ENCODE data around the gene AOAH.
A peak's percentile ranks its signal among the peaks of the same experiment; 100 is the strongest.
"Not testable (repeated sequence)": the region's sequence is repeated elsewhere in the genome, so short reads cannot be mapped to it uniquely, and the experiment has no call there.

The AOAH gene

DNA sequence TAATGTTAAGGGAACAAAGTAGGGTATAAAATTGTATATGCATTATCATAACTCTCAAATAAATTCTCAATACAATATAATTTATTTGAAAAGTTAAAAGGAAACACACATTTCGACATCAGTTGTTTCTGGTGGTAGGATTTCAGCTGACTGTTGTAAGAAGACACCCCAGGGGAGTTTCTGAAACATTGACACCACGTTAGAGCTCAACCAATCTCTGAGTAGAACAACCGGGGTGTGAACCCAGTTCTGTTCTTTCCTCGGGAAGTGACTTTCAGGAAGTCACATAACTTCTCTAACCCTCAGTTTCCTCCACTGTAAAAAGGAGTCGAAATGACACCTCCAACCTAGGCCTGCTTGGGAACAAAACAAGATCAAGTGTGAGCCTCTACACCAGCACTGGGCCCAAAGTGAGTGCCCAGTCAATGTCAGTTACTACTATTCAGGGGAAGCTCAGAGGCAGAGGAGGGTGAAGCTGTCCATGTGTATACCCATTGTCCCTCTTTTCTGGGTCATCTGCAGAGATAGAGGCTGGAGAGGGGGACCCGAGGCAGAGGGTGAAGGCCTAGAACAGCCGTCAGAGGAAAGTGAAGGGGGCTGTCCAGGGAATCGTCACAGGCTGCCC lies 67.1 kb downstream of the AOAH start:
- no peak for DNase-seq (ENCODE audit: low spot score)

DNA sequence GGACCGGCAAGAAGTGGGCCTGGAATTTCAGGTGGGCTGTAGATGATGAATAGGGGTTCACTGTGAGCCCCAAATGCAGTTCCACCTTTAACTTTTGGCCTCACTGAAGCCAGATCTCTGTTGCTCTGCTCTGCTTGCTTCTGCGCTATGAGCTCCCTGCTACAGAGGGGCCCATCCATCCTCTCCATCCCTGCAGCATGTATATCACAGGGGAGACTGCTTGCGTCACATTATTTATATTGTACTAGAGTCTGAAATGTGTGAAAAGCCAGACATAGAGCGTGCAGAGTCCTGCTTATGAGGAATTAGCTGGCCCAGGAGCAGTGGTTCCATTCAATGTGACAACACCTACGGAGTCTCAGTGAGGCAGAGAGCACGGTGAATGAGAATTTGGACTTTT lies 69.9 kb downstream of the AOAH start:
- DNase-seq (ENCODE audit: low spot score) = no peak

DNA sequence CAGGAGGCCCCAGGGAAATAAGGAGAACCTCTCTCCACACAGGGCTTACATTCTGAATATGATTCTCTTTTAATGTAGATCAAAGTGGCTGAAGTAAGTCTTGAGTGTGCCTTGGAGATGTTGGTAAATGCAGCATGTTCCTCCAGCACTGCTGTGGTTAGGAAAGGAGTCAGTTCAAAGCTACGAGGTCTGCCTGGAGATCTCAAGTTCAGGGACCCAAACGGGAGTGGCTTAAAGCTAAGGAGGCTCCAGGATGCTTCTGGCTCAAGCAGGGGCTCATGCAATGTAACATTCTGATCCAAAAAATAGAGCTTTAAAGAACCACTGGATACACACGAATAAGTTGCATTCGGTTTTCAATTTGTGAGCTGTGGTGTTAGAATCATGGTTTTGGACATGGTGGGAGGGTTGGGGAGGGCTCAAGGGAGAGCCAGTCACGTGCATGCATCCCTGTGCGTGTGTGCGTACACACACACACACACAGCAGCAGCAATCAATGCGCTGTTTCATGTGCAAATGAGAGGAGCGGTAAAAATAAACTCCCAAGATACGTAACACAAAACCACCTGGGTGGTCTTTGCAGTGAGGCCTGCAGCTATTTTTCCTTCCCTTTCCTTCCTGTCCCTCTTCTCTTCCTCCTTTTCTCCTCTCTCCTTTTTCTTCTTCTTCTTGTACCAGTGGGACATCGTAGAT lies 70.5 kb downstream of the AOAH start:
- DNase-seq (ENCODE audit: low spot score) = no peak

DNA sequence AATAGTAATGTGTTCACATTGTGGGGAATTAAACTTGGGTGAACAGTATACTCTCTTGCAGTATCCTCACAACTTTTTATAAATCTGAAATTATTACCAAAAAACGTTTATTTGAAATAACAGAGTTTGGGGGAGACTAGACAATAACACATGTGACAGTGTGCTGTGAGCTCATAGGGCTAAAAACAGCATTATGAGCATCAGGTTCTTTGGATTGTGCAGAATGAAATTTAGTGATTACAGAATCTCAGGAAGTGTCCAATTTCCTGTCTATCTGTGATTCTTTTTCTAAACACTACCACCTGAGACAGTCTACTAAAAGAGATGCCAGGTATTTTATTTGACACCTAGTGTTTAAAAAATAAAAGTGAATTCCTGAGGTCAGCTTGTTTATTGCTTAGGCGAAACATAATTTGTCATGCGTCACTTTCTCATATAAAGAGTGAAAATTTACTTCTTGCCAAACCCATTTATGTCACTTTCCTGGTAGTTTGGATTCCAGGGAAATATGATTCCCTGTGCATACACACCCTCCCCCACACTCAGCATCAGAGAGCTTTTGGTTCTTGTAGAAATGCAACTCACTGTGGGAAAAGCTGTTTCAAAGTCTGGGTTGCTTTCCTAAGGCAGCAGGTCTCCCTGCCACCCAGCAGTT lies 71.2 kb downstream of the AOAH start:
- DNase-seq (ENCODE audit: low spot score) = no peak

DNA sequence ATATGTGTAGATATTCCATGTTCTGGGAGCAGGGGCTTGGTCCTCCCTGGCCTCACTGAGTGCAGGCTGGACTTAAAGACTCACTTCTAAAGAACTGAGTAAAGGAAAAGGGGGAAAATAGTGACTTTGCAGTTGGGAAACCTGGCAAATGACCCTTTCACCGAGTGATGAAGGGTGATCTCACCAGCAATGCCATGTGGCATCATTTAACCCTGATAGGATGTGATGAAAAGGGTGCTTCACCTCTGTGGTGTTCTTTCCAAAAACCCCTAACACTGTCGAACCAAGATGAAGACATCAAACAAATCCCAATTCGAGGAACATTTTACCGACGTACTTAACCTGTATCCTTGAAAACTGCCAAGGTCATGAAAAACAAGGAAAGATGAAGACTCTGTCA lies 71.9 kb downstream of the AOAH start:
- DNase-seq (ENCODE audit: low spot score) = no peak

DNA sequence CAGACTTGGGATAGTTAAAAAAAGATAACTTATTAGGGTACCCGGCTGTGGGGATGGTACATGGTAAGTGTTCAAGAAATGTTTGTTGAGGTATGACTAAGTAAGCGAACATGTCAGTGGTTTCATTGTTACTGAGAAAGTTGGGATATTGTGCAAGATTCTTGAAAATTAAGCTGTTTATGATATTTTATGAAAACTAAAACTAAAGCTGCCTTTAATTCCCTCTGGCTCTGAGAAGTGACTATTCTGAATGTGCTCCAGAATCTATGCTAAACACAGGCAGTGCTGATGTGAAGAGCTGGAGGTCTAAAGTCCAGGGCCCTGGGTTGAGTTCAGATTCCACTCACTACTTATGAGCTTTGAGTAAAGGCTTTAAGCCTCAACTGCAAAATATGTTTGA lies 72.9 kb downstream of the AOAH start:
- peak; percentile 10 for DNase-seq (ENCODE audit: low spot score)

DNA sequence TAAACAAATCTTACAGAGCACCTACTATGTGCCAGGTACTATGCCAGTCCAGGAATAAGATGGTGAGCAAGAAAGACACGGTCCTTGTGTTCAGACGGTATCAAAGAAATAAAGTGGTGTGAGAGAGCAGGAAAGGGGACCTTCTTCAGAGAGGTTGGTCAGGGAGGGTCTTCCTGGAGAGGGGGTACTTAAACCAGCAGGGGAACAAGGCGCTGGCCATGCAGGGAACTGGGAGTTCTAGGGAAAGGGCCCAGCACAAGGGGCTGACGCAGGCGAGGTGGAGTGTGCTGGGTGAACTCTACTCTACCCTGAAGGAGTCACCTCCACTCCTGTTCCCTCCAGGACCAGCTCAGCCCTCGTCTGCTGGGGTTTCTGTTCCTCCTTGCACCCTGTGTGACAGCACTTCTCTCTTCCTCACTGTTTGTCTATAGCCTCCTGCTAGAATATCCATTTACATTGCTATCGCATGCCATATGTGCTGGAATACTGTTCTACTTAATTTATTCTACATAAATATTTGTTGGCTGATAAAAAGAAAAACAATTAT lies 73.5 kb downstream of the AOAH start:
- DNase-seq (ENCODE audit: low spot score) = no peak

DNA sequence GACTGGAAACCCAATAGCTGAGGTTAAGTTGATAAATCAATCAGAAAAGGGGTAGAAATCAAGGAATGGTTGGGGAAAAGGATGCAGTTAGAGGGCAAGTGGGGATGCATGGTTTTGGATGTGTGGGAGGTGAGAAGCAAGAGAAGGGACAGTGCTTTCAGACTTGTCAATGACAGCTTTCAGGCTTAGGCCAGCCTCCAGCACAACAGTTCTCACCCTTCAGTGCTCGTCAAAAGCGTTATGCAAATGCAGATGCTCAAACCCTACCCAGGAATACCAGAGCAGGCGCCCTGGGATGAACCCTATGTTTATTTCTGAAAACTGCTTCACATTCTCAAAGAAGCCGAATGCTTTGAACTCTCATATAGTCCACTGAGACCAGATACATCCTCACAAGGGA lies 74.0 kb downstream of the AOAH start:
- DNase-seq (ENCODE audit: low spot score) = no peak

DNA sequence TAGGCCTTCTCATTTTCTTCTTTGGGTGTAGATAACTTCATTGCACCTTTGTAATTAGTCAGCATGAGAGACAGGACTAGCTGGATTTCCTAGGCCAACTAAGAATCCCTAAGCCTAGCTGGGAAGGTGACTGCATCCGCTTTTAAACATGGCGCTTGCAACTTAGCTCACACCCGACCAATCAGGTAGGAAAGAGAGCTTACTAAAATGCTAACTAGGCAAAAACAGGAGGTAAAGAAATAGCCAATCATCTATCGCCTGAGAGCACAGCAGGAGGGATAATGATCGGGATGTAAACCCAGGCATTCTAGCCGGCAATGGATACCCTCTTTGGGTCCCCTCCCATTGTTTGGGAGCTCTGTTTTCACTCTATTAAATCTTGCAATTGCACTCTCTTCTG lies 75.0 kb downstream of the AOAH start:
- DNase-seq (ENCODE audit: low spot score) = not testable (repeated sequence)

DNA sequence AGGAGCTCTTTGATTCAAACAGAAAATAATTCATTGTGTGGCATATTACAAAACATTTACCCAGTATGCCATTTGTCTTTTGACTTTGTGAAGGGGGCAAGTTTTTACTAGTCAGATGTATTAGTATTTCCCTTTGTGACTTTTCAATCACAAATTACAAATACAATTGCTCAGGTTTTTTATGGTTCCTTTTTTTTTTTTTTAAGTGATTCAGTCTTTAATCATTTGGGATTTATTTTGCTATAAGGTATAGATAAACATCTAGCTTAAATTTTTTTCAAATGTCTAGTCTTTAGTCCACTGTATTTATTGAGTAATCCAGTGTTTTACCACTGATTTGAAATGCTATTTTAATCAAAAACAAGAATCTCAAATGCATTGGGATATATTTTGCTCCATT lies 75.9 kb downstream of the AOAH start:
- DNase-seq (ENCODE audit: low spot score) = no peak

DNA sequence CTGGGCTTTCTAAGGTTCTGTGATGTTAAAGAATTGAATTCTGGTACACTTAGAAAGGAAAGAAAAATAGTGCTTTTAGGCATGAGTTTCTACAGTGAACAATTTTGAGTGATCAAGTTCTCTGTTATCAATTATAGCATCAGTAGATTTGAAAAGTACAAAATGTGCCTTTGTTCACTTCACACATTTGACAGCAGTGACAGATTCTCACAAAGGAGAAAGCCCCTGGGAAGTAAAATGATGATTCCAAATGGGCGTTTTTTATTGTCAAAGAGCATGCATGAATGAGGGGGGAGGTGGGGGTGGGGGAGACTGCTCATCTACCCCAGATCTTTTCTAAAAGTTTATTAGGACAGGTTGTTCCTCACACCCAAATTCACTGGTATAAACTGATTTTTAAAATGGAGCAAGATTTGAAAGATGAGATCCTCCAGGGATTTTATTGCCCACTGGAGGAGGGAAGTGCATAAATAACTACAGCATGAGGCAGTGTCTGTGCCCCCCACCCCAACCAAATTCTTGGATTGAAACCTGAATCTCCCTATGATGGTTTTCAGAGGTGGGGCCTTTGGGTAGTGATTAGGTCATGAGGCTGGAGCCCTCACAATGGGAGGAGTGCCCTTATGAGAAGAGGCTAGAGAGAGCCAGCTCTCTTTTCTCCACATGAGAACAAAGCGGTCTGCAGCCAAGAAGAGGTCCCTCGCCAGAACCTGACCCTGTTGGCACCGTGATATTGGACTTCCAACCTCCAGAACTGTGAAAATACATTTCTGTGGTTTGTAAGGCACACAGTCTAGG lies 79.5 kb downstream of the AOAH start:
- no peak for DNase-seq (ENCODE audit: low spot score)

DNA sequence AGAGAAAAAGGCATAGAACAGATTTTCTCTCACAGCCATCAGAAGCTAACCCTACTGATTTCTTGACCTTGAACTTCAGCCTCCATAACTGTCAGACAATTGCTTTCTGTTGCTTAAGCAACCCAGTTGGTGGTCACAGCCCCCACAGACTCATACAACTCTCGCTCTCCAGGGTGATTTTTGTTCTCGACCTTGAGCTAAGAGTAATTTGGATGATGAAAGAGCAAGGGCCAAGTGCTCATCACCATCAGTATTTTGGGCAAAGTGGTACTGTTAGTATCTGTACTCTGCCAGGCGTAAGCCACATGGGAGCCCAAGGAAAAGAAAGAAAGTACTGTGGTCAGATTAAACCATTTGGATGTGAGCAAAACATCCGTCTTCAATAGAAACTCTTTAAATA lies 81.9 kb downstream of the AOAH start:
- DNase-seq (ENCODE audit: low spot score) = no peak

DNA sequence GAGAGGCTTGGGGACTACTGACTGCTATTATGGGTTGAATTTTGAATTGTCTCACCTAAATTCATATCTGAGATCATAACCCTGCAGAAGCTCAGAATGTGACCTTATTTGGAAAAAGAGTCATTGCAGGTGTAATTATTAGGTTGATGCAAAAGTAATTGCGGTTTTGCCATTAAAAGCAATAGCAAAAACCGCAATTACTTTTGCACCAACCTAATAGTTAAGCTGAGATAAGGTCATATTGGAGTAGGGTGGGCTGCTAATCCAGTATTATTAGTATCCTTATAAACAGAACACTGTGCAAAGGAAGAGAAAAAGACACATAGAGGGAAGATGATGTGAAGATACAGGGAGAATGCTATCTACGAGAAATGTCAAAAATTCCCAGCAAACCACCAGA lies 82.3 kb downstream of the AOAH start:
- DNase-seq (ENCODE audit: low spot score) = no peak

DNA sequence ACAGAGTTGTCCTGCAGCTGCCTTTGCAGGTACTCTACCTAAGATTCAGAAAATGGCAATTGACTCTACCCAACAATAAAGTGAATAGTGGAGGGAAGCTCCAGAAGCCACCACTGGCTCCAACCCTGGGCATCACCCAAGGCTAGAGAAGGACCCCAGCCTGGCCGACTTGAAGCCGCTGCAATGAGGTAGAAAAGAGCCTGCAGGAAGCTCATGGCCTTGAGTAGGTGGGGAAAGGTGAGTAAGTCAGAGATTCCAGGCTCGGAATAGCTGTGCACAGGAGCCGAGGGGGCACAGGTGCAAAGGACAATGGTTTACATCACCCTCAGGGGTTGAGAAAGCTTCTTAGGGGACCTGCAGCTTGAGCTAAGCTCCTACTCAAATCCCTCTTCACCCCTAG lies 83.6 kb downstream of the AOAH start:
- DNase-seq (ENCODE audit: low spot score) = no peak

DNA sequence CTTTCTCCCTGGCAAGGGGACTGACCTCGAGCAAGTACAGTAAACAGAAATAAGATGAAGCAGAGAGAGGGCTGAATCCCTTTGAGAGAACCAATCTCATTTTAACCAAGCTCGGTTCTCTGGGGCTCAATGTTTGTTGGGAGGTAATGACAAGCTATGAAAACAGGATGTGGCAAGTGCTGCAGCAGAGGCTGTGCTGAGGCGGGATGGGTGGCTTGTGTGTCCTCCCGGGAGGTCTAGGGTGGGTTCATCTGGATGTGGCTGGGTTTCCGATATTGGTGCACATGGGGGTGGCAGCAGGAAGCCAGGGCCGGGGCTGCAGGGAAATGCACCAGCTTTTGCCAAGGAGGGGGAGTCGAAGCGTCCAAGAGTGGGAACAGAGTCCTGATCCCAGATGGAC lies 84.5 kb downstream of the AOAH start:
- no peak for DNase-seq (ENCODE audit: low spot score)

DNA sequence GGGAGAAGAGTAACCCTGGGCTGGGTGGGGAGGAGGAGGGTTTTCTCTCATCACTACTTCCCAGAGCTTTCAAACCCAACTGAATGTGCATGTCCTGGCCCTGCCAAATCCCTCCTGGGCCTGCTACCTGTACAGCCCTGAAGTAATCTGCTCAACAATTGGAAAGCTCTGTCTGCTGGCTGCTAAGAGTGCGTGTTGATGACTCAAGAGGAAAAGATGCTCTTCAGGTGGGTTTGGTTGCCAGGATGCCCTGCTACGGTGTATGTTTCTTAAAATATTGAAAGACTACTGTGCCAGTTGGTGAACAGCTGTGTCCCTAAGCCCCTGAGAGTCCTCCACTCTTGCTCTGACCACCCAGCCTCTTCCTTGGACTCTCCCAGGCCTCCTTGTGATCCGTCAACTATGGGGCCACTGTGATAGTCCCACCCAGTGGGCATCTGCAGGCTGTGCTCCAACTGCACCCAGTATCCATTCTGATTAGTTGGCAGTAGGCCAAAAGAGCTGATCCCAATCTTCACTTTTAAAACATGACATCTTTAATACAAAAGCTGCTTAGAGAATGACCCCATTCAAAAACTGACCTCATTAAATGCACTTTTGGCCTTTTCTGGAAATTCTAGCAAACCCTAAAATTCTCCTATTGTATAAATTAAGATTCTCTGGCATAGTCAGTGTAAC lies 85.6 kb downstream of the AOAH start:
- no peak for DNase-seq (ENCODE audit: low spot score)

DNA sequence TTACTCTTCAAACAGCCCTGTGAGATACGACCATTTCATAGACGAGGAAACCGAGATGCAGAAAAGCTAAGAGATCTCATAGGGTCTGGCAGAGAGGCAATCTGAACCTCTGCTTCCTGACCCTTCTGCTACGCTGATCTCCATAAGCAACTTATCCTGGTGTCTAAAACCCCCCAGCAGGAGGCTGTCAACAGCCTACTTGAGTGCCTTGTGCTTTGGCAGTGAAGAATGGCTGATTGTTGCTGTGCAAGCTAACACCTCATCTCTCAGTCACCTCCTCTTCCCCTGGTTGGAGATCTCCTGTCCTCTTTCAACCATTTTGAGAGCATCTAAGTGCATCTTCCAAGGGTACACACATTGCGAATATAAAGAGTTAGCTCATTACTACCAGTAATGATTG lies 86.2 kb downstream of the AOAH start:
- DNase-seq (ENCODE audit: low spot score) = no peak

DNA sequence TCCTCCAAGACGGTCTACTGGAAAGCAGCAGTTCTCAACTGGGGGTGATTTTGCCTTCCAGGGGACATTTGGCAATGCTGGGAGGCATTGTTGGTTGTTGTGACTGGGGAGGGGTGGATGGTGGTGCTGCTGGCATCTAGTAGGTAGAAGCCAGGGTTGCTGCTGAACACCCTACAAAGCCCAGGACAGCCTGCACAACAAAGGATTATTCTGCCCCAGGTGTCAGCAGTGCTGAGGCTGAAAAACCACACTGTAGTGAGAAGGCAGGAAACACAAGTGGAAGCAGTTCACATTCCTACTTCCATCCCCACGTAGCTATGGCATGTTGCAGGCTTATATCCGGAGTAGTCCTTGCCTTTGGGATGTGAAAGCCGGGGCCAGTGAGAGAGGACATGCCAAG lies 86.9 kb downstream of the AOAH start:
- DNase-seq (ENCODE audit: low spot score) = no peak

DNA sequence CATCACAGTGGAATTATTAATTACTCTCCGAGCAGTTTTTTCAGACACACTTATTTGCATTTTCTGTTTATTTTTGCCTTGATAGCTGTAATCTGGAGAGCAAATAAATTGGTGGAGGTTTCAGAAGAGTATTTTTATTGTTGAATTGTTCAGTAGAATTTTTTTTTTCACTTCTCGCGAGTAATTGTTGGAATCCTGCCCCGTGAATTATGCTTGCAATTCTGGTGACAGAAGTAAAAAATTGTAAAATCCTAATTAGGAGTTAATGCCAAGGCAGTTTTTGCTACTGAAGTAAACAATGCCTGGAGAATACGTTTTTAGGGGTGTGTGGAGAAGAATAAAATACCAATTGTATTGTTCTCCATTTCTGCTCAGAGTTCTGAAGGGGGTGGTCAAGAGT lies 88.2 kb downstream of the AOAH start:
- no peak for DNase-seq (ENCODE audit: low spot score)

DNA sequence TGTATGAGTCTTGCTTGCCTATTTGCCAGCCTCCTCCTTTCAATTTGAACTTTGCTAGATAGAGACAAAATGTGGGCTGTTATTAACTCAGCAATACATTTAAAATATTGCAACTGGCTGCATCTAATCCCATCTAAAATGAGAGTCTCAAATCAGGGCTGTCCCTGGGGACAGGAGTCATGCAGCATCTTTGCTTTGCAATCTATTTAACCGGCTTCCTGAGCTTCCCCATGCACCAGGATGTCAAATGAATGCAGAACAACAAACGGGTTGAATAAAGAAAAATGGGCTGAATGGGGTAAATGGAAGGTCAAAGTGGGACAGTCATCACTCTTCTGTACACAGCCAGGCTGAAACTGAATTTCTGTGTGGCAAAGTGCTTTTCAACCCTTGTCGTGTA lies 89.2 kb downstream of the AOAH start:
- DNase-seq (ENCODE audit: low spot score) = no peak

DNA sequence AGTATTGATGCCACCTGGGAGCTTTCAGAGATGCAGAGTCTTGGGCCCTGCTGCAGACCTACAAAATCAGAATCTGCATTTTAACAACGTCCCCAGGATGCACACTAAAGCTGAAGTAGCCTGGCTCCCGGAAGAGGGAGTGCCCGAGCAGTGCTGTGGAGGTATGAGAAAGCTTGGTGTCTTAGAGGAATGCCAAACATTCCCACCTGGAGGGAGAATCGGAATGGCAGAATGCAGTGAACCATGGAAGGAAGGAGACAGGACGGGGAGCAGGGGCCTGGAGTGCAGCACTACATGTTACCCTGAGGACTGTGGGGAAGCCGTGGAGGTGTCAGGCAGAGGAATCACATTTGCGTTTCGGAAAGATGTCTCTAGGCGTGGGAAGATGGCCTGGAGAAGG lies 90.9 kb downstream of the AOAH start:
- no peak for DNase-seq (ENCODE audit: low spot score)

DNA sequence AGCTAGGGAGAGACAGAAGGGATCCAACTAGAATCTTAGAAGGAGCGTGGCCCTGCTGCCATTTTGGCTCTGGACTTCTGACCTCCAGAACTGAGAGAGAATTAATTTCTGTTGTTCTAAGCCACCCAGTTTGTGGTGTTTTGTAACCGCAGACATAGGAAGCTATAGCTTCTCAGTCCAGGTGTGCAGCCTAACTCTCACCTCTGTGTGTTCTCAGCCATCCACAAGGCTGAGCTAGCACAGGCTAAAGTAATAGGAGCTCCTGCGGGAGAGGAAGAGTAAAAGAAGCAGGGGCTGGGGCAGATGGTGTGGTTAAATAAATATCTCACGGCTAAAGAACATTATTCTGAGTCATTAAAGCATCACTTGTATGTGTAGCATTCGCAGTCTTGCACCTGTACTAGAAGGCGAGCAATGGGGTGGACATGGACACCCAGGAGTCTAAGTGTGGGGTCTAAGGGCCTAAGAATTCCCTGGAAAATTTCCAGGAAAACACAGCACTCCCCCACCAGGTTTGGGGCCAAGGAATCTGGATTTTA lies 94.1 kb downstream of the AOAH start:
- DNase-seq (ENCODE audit: low spot score) = no peak
